Measurements from ENCODE around the gene ERCC8. TPM values are rescaled to one million over a fixed set of nuclear protein-coding genes. Genes with fewer than 3 reads are reported as not detected.

The ERCC8 gene
- total and polyA plus RNA-seq, 9 of the 15 experiments (the other 6 are each of a cell fraction or from before 2014, with no cell fraction given) = 10.1 to 41.8 (median 24.4) TPM

- TF ChIP-seq, protein P1, sequence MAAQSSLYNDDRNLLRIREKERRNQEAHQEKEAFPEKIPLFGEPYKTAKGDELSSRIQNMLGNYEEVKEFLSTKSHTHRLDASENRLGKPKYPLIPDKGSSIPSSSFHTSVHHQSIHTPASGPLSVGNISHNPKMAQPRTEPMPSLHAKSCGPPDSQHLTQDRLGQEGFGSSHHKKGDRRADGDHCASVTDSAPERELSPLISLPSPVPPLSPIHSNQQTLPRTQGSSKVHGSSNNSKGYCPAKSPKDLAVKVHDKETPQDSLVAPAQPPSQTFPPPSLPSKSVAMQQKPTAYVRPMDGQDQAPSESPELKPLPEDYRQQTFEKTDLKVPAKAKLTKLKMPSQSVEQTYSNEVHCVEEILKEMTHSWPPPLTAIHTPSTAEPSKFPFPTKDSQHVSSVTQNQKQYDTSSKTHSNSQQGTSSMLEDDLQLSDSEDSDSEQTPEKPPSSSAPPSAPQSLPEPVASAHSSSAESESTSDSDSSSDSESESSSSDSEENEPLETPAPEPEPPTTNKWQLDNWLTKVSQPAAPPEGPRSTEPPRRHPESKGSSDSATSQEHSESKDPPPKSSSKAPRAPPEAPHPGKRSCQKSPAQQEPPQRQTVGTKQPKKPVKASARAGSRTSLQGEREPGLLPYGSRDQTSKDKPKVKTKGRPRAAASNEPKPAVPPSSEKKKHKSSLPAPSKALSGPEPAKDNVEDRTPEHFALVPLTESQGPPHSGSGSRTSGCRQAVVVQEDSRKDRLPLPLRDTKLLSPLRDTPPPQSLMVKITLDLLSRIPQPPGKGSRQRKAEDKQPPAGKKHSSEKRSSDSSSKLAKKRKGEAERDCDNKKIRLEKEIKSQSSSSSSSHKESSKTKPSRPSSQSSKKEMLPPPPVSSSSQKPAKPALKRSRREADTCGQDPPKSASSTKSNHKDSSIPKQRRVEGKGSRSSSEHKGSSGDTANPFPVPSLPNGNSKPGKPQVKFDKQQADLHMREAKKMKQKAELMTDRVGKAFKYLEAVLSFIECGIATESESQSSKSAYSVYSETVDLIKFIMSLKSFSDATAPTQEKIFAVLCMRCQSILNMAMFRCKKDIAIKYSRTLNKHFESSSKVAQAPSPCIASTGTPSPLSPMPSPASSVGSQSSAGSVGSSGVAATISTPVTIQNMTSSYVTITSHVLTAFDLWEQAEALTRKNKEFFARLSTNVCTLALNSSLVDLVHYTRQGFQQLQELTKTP (IDR thresholded peaks at IDR 0.05; ENCODE audit: low read depth in 1 of 2, partially characterized antibody in 2 of 2) = no peak
- 0 out of 2 replicates have a peak, but pooled peaks have one; percentile 41 for TF ChIP-seq CBX1 (IDR thresholded peaks at IDR 0.05; ENCODE audit: low read depth)
- TF ChIP-seq USF1 (CRISPR knock-in tag; IDR thresholded peaks at IDR 0.05) = no peak
- TF ChIP-seq TRIM24 (IDR thresholded peaks at IDR 0.05) = peak in 1 of 2 experiments; percentile 59; a peak in 1 of 4 replicates
- TF ChIP-seq GTF2A2 (tag; IDR thresholded peaks at IDR 0.05) = no peak
- peak; percentile 89 for TF ChIP-seq CBX5 (IDR thresholded peaks at IDR 0.05; ENCODE audit: borderline replicate concordance, low read depth)
- no peak for TF ChIP-seq ZKSCAN8 (CRISPR knock-in tag; IDR thresholded peaks at IDR 0.05)
- TF ChIP-seq, protein P2, sequence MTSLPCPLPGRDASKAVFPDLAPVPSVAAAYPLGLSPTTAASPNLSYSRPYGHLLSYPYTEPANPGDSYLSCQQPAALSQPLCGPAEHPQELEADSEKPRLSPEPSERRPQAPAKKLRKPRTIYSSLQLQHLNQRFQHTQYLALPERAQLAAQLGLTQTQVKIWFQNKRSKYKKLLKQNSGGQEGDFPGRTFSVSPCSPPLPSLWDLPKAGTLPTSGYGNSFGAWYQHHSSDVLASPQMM (CRISPR knock-in tag; IDR thresholded peaks at IDR 0.05) = no peak
- no peak for TF ChIP-seq MCM5 (IDR thresholded peaks at IDR 0.05; ENCODE audit: low read depth)
- no peak for TF ChIP-seq JUNB (CRISPR knock-in tag; conservative IDR thresholded peaks at IDR 0.05)
- TF ChIP-seq SIN3A (IDR thresholded peaks at IDR 0.05; ENCODE audit: borderline replicate concordance in 2 of 2, control insufficient read depth in 1 of 2, low read depth in 2 of 2, low read length in 2 of 2) = no peak
These were observed 48.6 kb upstream of the ERCC8 start (continued) for GRCh38 chr5:60993425-60993824.

Data from K562 (cell line).